Testis (tissue), 2 donors: Measurements from ENCODE around the gene KIDINS220.
A peak's percentile ranks its signal among the peaks of the same experiment; 100 is the strongest.

Source experiments
- POLR2A ChIP-seq: fragments of 450-650 bp; IDR thresholded peaks from one replicate; pipeline ENCODE4 v1.6.1; 2017; ENCODE audit warnings: antibody characterized with exemption, mild to moderate bottlenecking, moderate library complexity
- TF ChIP-seq, protein P1 (sequence below), 3 experiments: fragments of 450-650 bp in 2 of 3; fragments of 200-600 bp in 1 of 3; sonication (generic) in 1 of 3; IDR thresholded peaks; one replicate each; pipeline ENCODE4 v1.5.1; 2016 to 2019; ENCODE audit warnings: antibody characterized with exemption in 3 of 3, mild to moderate bottlenecking in 2 of 3, moderate library complexity in 1 of 3

DNA sequence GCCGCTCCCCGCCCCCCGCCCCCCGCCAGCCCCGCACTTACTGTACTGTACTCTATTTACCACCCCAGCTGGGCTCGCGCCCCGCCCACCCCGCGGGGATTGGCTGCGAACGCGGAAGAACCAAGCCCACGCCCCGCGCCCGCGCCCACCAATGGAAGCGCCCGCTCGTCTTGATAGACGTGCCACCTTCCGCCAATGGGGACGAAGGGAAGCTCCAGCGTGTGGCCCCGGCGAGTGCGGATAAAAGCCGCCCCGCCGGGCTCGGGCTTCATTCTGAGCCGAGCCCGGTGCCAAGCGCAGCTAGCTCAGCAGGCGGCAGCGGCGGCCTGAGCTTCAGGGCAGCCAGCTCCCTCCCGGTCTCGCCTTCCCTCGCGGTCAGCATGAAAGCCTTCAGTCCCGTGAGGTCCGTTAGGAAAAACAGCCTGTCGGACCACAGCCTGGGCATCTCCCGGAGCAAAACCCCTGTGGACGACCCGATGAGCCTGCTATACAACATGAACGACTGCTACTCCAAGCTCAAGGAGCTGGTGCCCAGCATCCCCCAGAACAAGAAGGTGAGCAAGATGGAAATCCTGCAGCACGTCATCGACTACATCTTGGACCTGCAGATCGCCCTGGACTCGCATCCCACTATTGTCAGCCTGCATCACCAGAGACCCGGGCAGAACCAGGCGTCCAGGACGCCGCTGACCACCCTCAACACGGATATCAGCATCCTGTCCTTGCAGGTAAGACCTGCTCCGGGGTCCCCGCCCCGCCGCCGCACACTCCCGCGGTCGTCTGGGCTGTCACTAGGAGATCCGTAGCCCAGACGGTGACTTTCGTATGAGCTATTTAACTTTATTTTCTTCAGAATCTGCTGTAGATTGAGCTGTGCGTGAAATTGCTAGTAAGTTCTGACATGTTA is 155.4 kb downstream of the KIDINS220 start, which contains the start of gene ID2:
- TF ChIP-seq, protein P1, sequence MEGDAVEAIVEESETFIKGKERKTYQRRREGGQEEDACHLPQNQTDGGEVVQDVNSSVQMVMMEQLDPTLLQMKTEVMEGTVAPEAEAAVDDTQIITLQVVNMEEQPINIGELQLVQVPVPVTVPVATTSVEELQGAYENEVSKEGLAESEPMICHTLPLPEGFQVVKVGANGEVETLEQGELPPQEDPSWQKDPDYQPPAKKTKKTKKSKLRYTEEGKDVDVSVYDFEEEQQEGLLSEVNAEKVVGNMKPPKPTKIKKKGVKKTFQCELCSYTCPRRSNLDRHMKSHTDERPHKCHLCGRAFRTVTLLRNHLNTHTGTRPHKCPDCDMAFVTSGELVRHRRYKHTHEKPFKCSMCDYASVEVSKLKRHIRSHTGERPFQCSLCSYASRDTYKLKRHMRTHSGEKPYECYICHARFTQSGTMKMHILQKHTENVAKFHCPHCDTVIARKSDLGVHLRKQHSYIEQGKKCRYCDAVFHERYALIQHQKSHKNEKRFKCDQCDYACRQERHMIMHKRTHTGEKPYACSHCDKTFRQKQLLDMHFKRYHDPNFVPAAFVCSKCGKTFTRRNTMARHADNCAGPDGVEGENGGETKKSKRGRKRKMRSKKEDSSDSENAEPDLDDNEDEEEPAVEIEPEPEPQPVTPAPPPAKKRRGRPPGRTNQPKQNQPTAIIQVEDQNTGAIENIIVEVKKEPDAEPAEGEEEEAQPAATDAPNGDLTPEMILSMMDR (IDR thresholded peaks at IDR 0.05), result no peak
- TF ChIP-seq POLR2A, result peak; percentile 90
